IPS-18a (cell line): ENCODE data around the gene GDF10.

Experiments
- H3K27ac ChIP-seq: one replicate; pipeline ENCODE4 v1.5.1; 2013; ENCODE audit warnings: low read length
- H3K27me3 ChIP-seq: one replicate; pipeline ENCODE4 v1.6.1; 2013; ENCODE audit warnings: mild to moderate bottlenecking, low read length; ENCODE audit not compliant: control insufficient read depth, insufficient read depth
- H3K36me3 ChIP-seq: one replicate; pipeline ENCODE4 v1.6.1; 2013; ENCODE audit warnings: low read depth, low read length; ENCODE audit not compliant: control insufficient read depth
- H3K4me1 ChIP-seq: one replicate; pipeline ENCODE4 v1.6.1; 2013; ENCODE audit warnings: low read depth, low read length; ENCODE audit not compliant: control insufficient read depth
- H3K4me3 ChIP-seq: one replicate; pipeline ENCODE4 v1.5.1; 2013; ENCODE audit warnings: low read length
- H3K9ac ChIP-seq: one replicate; pipeline ENCODE4 v1.6.1; 2013; ENCODE audit warnings: mild to moderate bottlenecking, low read length, moderate library complexity
- H3K9me3 ChIP-seq: one replicate; pipeline ENCODE4 v1.6.1; 2013; ENCODE audit warnings: low read depth, low read length; ENCODE audit not compliant: control insufficient read depth

Gene GDF10

DNA sequence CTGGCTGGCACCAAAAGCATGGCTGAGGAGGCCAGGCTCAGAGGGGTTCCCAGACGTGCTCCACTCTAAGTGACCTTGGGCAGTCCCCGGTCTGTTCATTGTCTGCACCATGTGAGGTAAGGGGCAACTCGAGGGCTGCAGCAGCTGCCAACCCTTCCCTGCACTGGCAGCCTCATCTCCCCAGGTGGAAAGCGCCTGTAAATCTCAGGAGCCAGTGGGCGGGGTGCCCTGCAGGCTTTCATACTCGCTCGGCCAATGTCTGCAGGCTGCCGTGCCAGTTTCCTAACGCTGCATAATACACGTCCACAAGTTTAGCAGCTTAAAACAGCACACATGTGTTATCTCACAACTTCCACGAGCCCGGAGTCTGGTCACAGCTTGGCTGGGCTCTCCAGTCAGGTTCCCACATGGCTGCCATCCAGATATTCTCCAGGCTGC is 12.6 kb upstream of the GDF10 start:
- Histone ChIP-seq H3K4me3 (no peak overlapping the region), H3K4me1 (no peaks in the 10 kb centered on the region), H3K27me3 (no peaks in the 10 kb centered on the region), H3K9ac (no peak overlapping the region), H3K27ac (no peak overlapping the region), H3K36me3 (no peaks in the 10 kb centered on the region), H3K9me3 (no peaks in the 10 kb centered on the region)

DNA sequence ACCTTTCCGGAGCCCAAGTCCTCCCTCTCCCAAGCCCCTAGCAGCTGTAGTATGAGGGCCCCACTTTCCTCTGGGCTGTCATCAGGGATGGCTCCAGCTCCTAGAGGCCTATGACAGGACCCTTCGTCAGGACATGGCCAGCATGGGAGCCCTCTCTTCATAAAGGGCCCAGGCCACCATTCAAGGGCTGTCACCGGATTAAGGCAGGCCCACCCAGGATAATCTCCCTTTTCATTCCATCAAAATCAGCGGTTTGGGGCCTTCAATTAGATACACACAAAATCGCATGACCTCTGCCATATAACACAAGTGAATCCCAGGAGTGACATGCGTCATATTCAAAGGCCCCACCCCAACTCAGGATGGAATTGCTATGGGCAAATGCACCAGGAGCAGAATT is 12.2 kb upstream of the GDF10 start:
- Histone ChIP-seq H3K27me3 (no peaks in the 10 kb centered on the region), H3K4me3 (no peak overlapping the region), H3K27ac (no peak overlapping the region), H3K9ac (no peak overlapping the region), H3K36me3 (no peaks in the 10 kb centered on the region), H3K9me3 (no peaks in the 10 kb centered on the region), H3K4me1 (no peaks in the 10 kb centered on the region)

DNA sequence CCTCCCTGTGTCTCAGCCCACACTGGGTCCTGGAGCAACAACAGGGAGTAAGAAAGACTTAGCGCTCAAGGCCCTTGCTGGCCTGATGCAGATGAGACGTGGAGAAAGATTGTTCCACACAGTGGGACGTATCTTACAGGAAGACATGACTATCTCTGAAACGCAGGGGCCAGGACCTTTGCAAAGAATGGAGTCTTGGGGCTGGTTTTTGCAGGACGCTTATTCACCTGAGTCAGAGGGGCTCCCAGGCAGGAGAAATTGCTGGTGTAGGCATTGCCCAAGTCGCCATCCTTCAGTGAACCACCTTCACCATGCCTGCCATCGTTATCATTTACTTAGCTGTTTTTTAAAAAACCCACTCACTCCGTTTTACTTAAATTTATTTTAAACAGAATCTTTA is 11.8 kb upstream of the GDF10 start:
- Histone ChIP-seq H3K9ac (no peak overlapping the region), H3K27ac (no peak overlapping the region), H3K9me3 (no peaks in the 10 kb centered on the region), H3K4me3 (no peak overlapping the region), H3K36me3 (no peaks in the 10 kb centered on the region), H3K4me1 (no peaks in the 10 kb centered on the region), H3K27me3 (no peaks in the 10 kb centered on the region)

DNA sequence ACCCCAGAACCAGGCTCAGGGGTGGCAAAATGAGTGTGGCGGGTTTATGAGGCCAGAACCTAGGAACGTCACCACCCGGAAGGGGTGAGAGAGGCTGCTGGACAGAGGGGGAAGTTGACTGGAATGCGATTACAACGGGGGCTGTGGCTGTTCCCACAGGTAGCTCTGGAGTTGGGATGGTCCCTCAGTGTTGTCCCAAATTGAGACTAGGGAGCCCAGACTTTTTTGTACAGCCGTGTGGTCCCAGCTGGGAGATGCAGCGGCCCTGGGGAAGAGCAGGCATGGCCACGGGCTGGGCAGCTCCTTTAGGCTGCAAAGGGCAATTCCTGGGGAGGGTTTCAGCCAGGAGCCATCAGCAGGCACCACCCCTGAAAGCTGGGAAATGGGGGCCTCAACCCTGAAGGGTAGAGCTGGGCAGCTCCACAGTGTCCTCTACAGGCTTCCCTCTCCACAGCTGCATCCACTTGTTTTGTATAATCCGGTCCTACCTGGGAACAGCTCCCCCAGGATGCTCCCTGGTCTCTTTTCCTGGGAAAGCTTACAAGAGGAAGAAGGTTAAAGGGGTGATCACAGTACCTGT is 11.0 kb upstream of the GDF10 start:
- H3K4me1 ChIP-seq = no peaks in the 10 kb centered on the region
- no peaks in the 10 kb centered on the region for H3K36me3 ChIP-seq
- H3K9ac ChIP-seq = no peak overlapping the region
- no peak overlapping the region for H3K4me3 ChIP-seq
- H3K9me3 ChIP-seq = no peaks in the 10 kb centered on the region
- no peaks in the 10 kb centered on the region for H3K27me3 ChIP-seq
- no peak overlapping the region for H3K27ac ChIP-seq

- H3K36me3 ChIP-seq = no peaks in the 10 kb centered on the region
- no peaks in the 10 kb centered on the region for H3K27me3 ChIP-seq
- H3K9me3 ChIP-seq = no peaks in the 10 kb centered on the region
- no peak overlapping the region for H3K4me3 ChIP-seq
- H3K4me1 ChIP-seq = no peaks in the 10 kb centered on the region
- H3K27ac ChIP-seq = no peak overlapping the region
- H3K9ac ChIP-seq = no peak overlapping the region
Measured at GRCh38 chr10:47289921-47290320, 10.1 kb upstream of the GDF10 start.

GRCh38 chr10:47290338-47290737 is 9.7 kb upstream of the GDF10 start:
- Histone ChIP-seq H3K4me1 (no peaks in the 10 kb centered on the region), H3K27ac (no peak overlapping the region), H3K9me3 (no peaks in the 10 kb centered on the region), H3K4me3 (no peak overlapping the region), H3K27me3 (no peaks in the 10 kb centered on the region), H3K36me3 (no peaks in the 10 kb centered on the region), H3K9ac (no peak overlapping the region)

- Histone ChIP-seq H3K36me3 (no peaks in the 10 kb centered on the region), H3K9me3 (no peaks in the 10 kb centered on the region), H3K4me1 (peaks cover 7% of the 10 kb centered on the region), H3K27ac (no peak overlapping the region), H3K9ac (no peak overlapping the region), H3K27me3 (no peaks in the 10 kb centered on the region), H3K4me3 (no peak overlapping the region)
Measured at GRCh38 chr10:47291682-47292081, 8.3 kb upstream of the GDF10 start.

- Histone ChIP-seq H3K27me3 (peaks cover 9% of the 10 kb centered on the region), H3K36me3 (no peaks in the 10 kb centered on the region), H3K9ac (no peak overlapping the region), H3K9me3 (no peaks in the 10 kb centered on the region), H3K4me1 (peaks cover 9% of the 10 kb centered on the region), H3K27ac (no peak overlapping the region), H3K4me3 (no peak overlapping the region)
Measured at GRCh38 chr10:47294057-47294456, 5.9 kb upstream of the GDF10 start.

DNA sequence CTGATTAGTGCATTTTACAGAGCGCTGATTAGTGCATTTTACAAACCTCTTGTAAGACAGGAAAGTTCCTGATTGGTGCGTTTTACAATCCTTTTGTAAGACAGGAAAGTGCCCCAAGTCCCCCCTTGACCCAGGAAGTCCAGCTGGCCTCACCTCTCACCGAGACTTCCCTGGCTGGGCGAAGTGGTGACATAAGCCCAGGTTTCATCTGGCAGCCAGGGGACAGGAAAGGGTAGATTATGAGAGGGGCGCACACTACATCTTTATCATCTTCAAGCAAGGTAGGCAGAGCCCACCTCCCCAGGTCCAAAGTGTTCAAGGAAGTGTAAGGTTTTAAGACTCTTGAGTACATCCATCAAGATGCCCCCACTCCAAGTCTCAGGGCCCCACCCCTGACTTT is 5.5 kb upstream of the GDF10 start:
- no peaks in the 10 kb centered on the region for H3K36me3 ChIP-seq
- peaks cover 13% of the 10 kb centered on the region for H3K27me3 ChIP-seq
- H3K27ac ChIP-seq = no peak overlapping the region
- H3K4me3 ChIP-seq = no peak overlapping the region
- peaks cover 9% of the 10 kb centered on the region for H3K4me1 ChIP-seq
- no peaks in the 10 kb centered on the region for H3K9me3 ChIP-seq
- no peak overlapping the region for H3K9ac ChIP-seq

- peaks cover 13% of the 10 kb centered on the region for H3K4me1 ChIP-seq
- H3K27me3 ChIP-seq = peaks cover 22% of the 10 kb centered on the region
- no peak overlapping the region for H3K4me3 ChIP-seq
- no peaks in the 10 kb centered on the region for H3K9me3 ChIP-seq
- no peak overlapping the region for H3K9ac ChIP-seq
- H3K36me3 ChIP-seq = no peaks in the 10 kb centered on the region
- H3K27ac ChIP-seq = no peak overlapping the region
Measured at GRCh38 chr10:47295411-47295810, 4.6 kb upstream of the GDF10 start.

- no peaks in the 10 kb centered on the region for H3K9me3 ChIP-seq
- peaks cover 31% of the 10 kb centered on the region for H3K27me3 ChIP-seq
- H3K4me1 ChIP-seq = peaks cover 13% of the 10 kb centered on the region
- H3K4me3 ChIP-seq = no peak overlapping the region
- H3K27ac ChIP-seq = no peak overlapping the region
- no peaks in the 10 kb centered on the region for H3K36me3 ChIP-seq
- H3K9ac ChIP-seq = no peak overlapping the region
Measured at GRCh38 chr10:47296156-47296894, 3.7 kb upstream of the GDF10 start.

GRCh38 chr10:47296941-47297340 is 3.1 kb upstream of the GDF10 start:
- peaks cover 37% of the 10 kb centered on the region for H3K27me3 ChIP-seq
- no peaks in the 10 kb centered on the region for H3K9me3 ChIP-seq

More at GRCh38 chr10:47296941-47297340, 3.1 kb upstream of the GDF10 start:
- peaks cover 13% of the 10 kb centered on the region for H3K4me1 ChIP-seq
- no peak overlapping the region for H3K4me3 ChIP-seq
- H3K9ac ChIP-seq = no peak overlapping the region
- no peak overlapping the region for H3K27ac ChIP-seq
- no peaks in the 10 kb centered on the region for H3K36me3 ChIP-seq
